Neural cell (in vitro differentiated cells): ENCODE measurements around the gene CPA1. TPM values are rescaled to one million over a fixed set of nuclear protein-coding genes. Genes with fewer than 3 reads are reported as not detected.

Experiments used
- H2AFZ ChIP-seq: fragments of 200-600, 300-800 bp; sonication (generic), shearing (Covaris generic); 2 replicates; pipeline ENCODE4 v1.6.0; 2014; ENCODE audit warnings: low read depth, mild to moderate bottlenecking, antibody characterized with exemption, low read length, moderate library complexity
- H3F3A ChIP-seq: fragments of 200-600 bp; shearing (Covaris generic); 2 replicates; pipeline ENCODE4 v1.6.1; 2016; ENCODE audit warnings: mild to moderate bottlenecking, moderate library complexity, mixed read lengths, antibody characterized with exemption, low read length; ENCODE audit not compliant: insufficient read depth, poor library complexity, severe bottlenecking
- H3K27ac ChIP-seq: fragments of 200-600, 300-800 bp; sonication (generic), shearing (Covaris generic); 2 replicates; pipeline ENCODE4 v1.5.1; 2014; ENCODE audit warnings: mild to moderate bottlenecking, low read length, moderate library complexity
- H3K27me3 ChIP-seq: fragments of 300-800, 200-600 bp; sonication (generic), shearing (Covaris generic); 2 replicates; pipeline ENCODE4 v1.6.0; 2014; ENCODE audit warnings: mild to moderate bottlenecking, low read depth, low read length, moderate library complexity; ENCODE audit not compliant: insufficient read depth
- H3K36me3 ChIP-seq: fragments of 300-800, 200-600 bp; sonication (generic), shearing (Covaris generic); 2 replicates; pipeline ENCODE4 v1.5.1; 2014; ENCODE audit warnings: mild to moderate bottlenecking, antibody characterized with exemption, low read length, moderate library complexity; ENCODE audit not compliant: insufficient read depth
- H3K4me2 ChIP-seq: fragments of 300-800, 200-600 bp; sonication (generic), shearing (Covaris generic); 2 replicates; pipeline ENCODE4 v1.6.0; 2014; ENCODE audit warnings: mild to moderate bottlenecking, low read length
- H3K4me3 ChIP-seq: fragments of 300-800, 200-600 bp; sonication (generic), shearing (Covaris generic); 2 replicates; pipeline ENCODE4 v1.5.1; 2014; ENCODE audit warnings: mild to moderate bottlenecking, low read length, moderate library complexity
- H3K79me2 ChIP-seq: fragments of 200-600 bp; shearing (Covaris generic); replicated peaks from 2 replicates; pipeline ENCODE4 v1.6.0; 2014; ENCODE audit warnings: mild to moderate bottlenecking, low read length, moderate library complexity; ENCODE audit not compliant: insufficient read depth
- H3K9ac ChIP-seq: fragments of 300-800, 200-600 bp; sonication (generic), shearing (Covaris generic); 2 replicates; pipeline ENCODE4 v1.6.1; 2016; ENCODE audit warnings: mild to moderate bottlenecking, low read length, mixed read lengths
- H3K9me2 ChIP-seq: fragments of 200-600 bp; shearing (Covaris generic); 2 replicates; pipeline ENCODE4 v1.6.1; 2016; ENCODE audit warnings: mild to moderate bottlenecking, low read length, mixed read lengths; ENCODE audit not compliant: insufficient read depth
- H3K9me3 ChIP-seq: fragments of 200-600, 300-800 bp; sonication (generic), shearing (Covaris generic); 2 replicates; pipeline ENCODE4 v1.6.1; 2016; ENCODE audit warnings: mild to moderate bottlenecking, mixed run types, low read length, moderate library complexity, mixed read lengths
- H4K20me1 ChIP-seq: fragments of 200-600 bp; shearing (Covaris generic); 2 replicates; pipeline ENCODE4 v1.6.1; 2016; ENCODE audit warnings: mild to moderate bottlenecking, mixed run types; ENCODE audit not compliant: insufficient read depth
- EP300 ChIP-seq: fragments of 450-650 bp; conservative IDR thresholded peaks from 2 replicates; pipeline ENCODE4 v1.6.1; 2014; ENCODE audit warnings: antibody characterized with exemption, mild to moderate bottlenecking, moderate library complexity; ENCODE audit not compliant: poor library complexity, severe bottlenecking
- EZH2 ChIP-seq: fragments of 200-600, 300-800 bp; shearing (Covaris generic), sonication (generic); IDR thresholded peaks from 2 replicates; pipeline ENCODE4 v1.6.1; 2014; ENCODE audit warnings: antibody characterized with exemption, low read length, borderline replicate concordance, mild to moderate bottlenecking; ENCODE audit not compliant: insufficient read depth, poor library complexity, severe bottlenecking
- MXI1 ChIP-seq: fragments of 450-650 bp; conservative IDR thresholded peaks from 2 replicates; pipeline ENCODE4 v1.6.1; 2014; ENCODE audit warnings: antibody characterized with exemption, mild to moderate bottlenecking; ENCODE audit not compliant: poor library complexity, severe bottlenecking
- POLR2AphosphoS5 ChIP-seq: IDR thresholded peaks from 2 replicates; pipeline ENCODE4 v1.6.1; 2012
- RAD21 ChIP-seq: fragments of 450-650 bp; conservative IDR thresholded peaks from 2 replicates; pipeline ENCODE4 v1.6.1; 2014; ENCODE audit warnings: antibody characterized with exemption, mild to moderate bottlenecking, moderate library complexity
- SMC3 ChIP-seq: fragments of 450-650 bp; conservative IDR thresholded peaks from 2 replicates; pipeline ENCODE4 v1.6.1; 2014; ENCODE audit warnings: antibody characterized with exemption, mild to moderate bottlenecking, moderate library complexity; ENCODE audit not compliant: poor library complexity
- TAF1 ChIP-seq: IDR thresholded peaks from 2 replicates; pipeline ENCODE4 v1.6.1; 2012; ENCODE audit warnings: low read depth
- polyA plus RNA-seq: library from polyadenylated mRNA; depleted of rRNA; stranded (reverse); fragments of >200 nt; gene quantifications from 2 replicates; pipeline ENCODE4 v1.2.3, GENCODE V29; 2014
- TF ChIP-seq, protein P1 (sequence below): fragments of 450-650 bp; IDR thresholded peaks from 2 replicates; pipeline ENCODE4 v1.5.1; 2014; ENCODE audit warnings: antibody characterized with exemption, mild to moderate bottlenecking, moderate library complexity; ENCODE audit not compliant: poor library complexity, severe bottlenecking
- TF ChIP-seq, protein P2 (sequence below): IDR thresholded peaks from 2 replicates; pipeline ENCODE4 v1.6.1; 2012; ENCODE audit warnings: borderline replicate concordance

The CPA1 gene
- polyA plus RNA-seq, 1 donor from 2014 or later, result not detected

- no peaks in the 10 kb centered on the region for H3K36me3 ChIP-seq
- peak overlapping the region; percentile 54 for H3K4me3 ChIP-seq
- H3K9ac ChIP-seq, result peak overlapping the region; percentile 82
- H3F3A ChIP-seq, result peaks cover 11% of the 10 kb centered on the region
- H4K20me1 ChIP-seq, result no peaks in the 10 kb centered on the region
- no peaks in the 10 kb centered on the region for H3K27me3 ChIP-seq
- H3K9me3 ChIP-seq, result no peaks in the 10 kb centered on the region
- H2AFZ ChIP-seq, result no peak overlapping the region
- H3K79me2 ChIP-seq, result no peaks in the 10 kb centered on the region
- H3K27ac ChIP-seq, result peak overlapping the region; percentile 99
- H3K9me2 ChIP-seq, result no peaks in the 10 kb centered on the region
- H3K4me2 ChIP-seq, result peak overlapping the region; percentile 32
- TF ChIP-seq EZH2 (no peak), MXI1 (no peak), TAF1 (no peak), RAD21 (no peak), POLR2AphosphoS5 (no peak)
Measured at GRCh38 chr7:130351791-130352090, 28.6 kb upstream of the CPA1 start.

- TF ChIP-seq, protein P1, sequence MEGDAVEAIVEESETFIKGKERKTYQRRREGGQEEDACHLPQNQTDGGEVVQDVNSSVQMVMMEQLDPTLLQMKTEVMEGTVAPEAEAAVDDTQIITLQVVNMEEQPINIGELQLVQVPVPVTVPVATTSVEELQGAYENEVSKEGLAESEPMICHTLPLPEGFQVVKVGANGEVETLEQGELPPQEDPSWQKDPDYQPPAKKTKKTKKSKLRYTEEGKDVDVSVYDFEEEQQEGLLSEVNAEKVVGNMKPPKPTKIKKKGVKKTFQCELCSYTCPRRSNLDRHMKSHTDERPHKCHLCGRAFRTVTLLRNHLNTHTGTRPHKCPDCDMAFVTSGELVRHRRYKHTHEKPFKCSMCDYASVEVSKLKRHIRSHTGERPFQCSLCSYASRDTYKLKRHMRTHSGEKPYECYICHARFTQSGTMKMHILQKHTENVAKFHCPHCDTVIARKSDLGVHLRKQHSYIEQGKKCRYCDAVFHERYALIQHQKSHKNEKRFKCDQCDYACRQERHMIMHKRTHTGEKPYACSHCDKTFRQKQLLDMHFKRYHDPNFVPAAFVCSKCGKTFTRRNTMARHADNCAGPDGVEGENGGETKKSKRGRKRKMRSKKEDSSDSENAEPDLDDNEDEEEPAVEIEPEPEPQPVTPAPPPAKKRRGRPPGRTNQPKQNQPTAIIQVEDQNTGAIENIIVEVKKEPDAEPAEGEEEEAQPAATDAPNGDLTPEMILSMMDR, result peak; percentile 31
- TF ChIP-seq POLR2AphosphoS5 (peak; percentile 84), TAF1 (no peak), RAD21 (peak; percentile 58), EP300 (peak; percentile 96), MXI1 (peak; percentile 44), EZH2 (no peak), SMC3 (peak; percentile 63)
- TF ChIP-seq, protein P2, sequence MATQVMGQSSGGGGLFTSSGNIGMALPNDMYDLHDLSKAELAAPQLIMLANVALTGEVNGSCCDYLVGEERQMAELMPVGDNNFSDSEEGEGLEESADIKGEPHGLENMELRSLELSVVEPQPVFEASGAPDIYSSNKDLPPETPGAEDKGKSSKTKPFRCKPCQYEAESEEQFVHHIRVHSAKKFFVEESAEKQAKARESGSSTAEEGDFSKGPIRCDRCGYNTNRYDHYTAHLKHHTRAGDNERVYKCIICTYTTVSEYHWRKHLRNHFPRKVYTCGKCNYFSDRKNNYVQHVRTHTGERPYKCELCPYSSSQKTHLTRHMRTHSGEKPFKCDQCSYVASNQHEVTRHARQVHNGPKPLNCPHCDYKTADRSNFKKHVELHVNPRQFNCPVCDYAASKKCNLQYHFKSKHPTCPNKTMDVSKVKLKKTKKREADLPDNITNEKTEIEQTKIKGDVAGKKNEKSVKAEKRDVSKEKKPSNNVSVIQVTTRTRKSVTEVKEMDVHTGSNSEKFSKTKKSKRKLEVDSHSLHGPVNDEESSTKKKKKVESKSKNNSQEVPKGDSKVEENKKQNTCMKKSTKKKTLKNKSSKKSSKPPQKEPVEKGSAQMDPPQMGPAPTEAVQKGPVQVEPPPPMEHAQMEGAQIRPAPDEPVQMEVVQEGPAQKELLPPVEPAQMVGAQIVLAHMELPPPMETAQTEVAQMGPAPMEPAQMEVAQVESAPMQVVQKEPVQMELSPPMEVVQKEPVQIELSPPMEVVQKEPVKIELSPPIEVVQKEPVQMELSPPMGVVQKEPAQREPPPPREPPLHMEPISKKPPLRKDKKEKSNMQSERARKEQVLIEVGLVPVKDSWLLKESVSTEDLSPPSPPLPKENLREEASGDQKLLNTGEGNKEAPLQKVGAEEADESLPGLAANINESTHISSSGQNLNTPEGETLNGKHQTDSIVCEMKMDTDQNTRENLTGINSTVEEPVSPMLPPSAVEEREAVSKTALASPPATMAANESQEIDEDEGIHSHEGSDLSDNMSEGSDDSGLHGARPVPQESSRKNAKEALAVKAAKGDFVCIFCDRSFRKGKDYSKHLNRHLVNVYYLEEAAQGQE, result peak; percentile 64
- peaks cover 11% of the 10 kb centered on the region for H3F3A ChIP-seq
- no peaks in the 10 kb centered on the region for H3K79me2 ChIP-seq
- peak overlapping the region; percentile 82 for H3K9ac ChIP-seq
- H3K4me3 ChIP-seq, result peak overlapping the region; percentile 54
- peak overlapping the region; percentile 99 for H3K27ac ChIP-seq
- no peaks in the 10 kb centered on the region for H3K36me3 ChIP-seq
- no peaks in the 10 kb centered on the region for H3K9me3 ChIP-seq
- no peaks in the 10 kb centered on the region for H3K9me2 ChIP-seq
- peak overlapping the region; percentile 32 for H3K4me2 ChIP-seq
- no peaks in the 10 kb centered on the region for H4K20me1 ChIP-seq
- no peak overlapping the region for H2AFZ ChIP-seq
- no peaks in the 10 kb centered on the region for H3K27me3 ChIP-seq
Measured at GRCh38 chr7:130352194-130353074, 27.9 kb upstream of the CPA1 start.
